Endodermal cell (in vitro differentiated cells): ENCODE data around the gene COL1A1. TPM values are rescaled to one million over a fixed set of nuclear protein-coding genes. Genes with fewer than 3 reads are reported as not detected.

Experiments used
- DNase-seq: peaks from one replicate; pipeline ENCODE4 v3.0.0-alpha.2; 2017
- H3K27ac ChIP-seq: 2 replicates; pipeline ENCODE4 v1.5.1; 2013; ENCODE audit warnings: mild to moderate bottlenecking, low read depth, low read length, moderate library complexity
- H3K27me3 ChIP-seq: 2 replicates; pipeline ENCODE4 v1.6.1; 2013; ENCODE audit warnings: mild to moderate bottlenecking, low read length, moderate library complexity; ENCODE audit not compliant: insufficient read depth, control insufficient read depth, poor library complexity, severe bottlenecking
- H3K36me3 ChIP-seq: 2 replicates; pipeline ENCODE4 v1.7.0; 2013; ENCODE audit warnings: mild to moderate bottlenecking, low read length, moderate library complexity; ENCODE audit not compliant: control insufficient read depth, insufficient read depth
- H3K4me1 ChIP-seq: one replicate; pipeline ENCODE4 v1.7.0; 2013; ENCODE audit warnings: low read length; ENCODE audit not compliant: control insufficient read depth, insufficient read depth
- H3K4me3 ChIP-seq: 2 replicates; pipeline ENCODE4 v1.5.1; 2013; ENCODE audit warnings: mild to moderate bottlenecking, low read length, moderate library complexity
- H3K9ac ChIP-seq: 2 replicates; pipeline ENCODE4 v1.6.1; 2013; ENCODE audit warnings: mild to moderate bottlenecking, low read length, moderate library complexity; ENCODE audit not compliant: poor library complexity, severe bottlenecking; ENCODE audit errors: extremely low read depth
- H3K9me3 ChIP-seq: 2 replicates; pipeline ENCODE4 v1.6.1; 2013; ENCODE audit warnings: mild to moderate bottlenecking, low read length, moderate library complexity; ENCODE audit not compliant: control insufficient read depth
- H3K27ac Mint-ChIP-seq: 2 replicates; pipeline ENCODE4 v1.8.0; 2020; ENCODE audit warnings: mixed read lengths
- H3K27me3 Mint-ChIP-seq: 2 replicates; pipeline ENCODE4 v1.8.0; 2021; ENCODE audit warnings: mild to moderate bottlenecking, mixed read lengths; ENCODE audit not compliant: insufficient read depth
- H3K36me3 Mint-ChIP-seq: 2 replicates; pipeline ENCODE4 v1.8.0; 2020; ENCODE audit warnings: low read depth, mixed read lengths
- H3K4me1 Mint-ChIP-seq: 2 replicates; pipeline ENCODE4 v1.8.0; 2020; ENCODE audit warnings: mixed read lengths
- H3K4me3 Mint-ChIP-seq: 2 replicates; pipeline ENCODE4 v1.8.0; 2020; ENCODE audit warnings: mild to moderate bottlenecking, moderate library complexity, mixed read lengths
- H3K9me3 Mint-ChIP-seq: 2 replicates; pipeline ENCODE4 v1.8.0; 2020; ENCODE audit warnings: mild to moderate bottlenecking, mixed read lengths
- WGBS, 2 experiments: methylation state at CpG; one replicate each; pipeline versions ENCODE4 v1.1.5 to v1.1.7; 2013; ENCODE audit warnings: missing lambda C conversion rate in 2 of 2, mixed read lengths in 1 of 2; ENCODE audit not compliant: insufficient coverage in 1 of 2, insufficient read length in 1 of 2; 5-methylcytosine and 5-hydroxymethylcytosine counted together
- total RNA-seq, 2 donors: library from RNA; stranded (reverse); fragmentation: NEBNext Ultra II Directional in 1 of 2; extraction: Animal tissue kit (Norgen Biotek cat#: 25700) in 1 of 2; gene quantifications; 2 replicates in 1 of 2; 3 replicates in 1 of 2; pipeline ENCODE4 v1.2.1, GENCODE V29; 2021
- TF ChIP-seq, protein P1 (sequence below): fragments of 200-600 bp; sonication (generic); conservative IDR thresholded peaks from 2 replicates; pipeline ENCODE4 v1.5.0; 2021; ENCODE audit warnings: antibody characterized with exemption, mild to moderate bottlenecking

Gene COL1A1
- total RNA-seq, 2 donors from 2014 or later = 62.2 to 85.6 TPM

DNA sequence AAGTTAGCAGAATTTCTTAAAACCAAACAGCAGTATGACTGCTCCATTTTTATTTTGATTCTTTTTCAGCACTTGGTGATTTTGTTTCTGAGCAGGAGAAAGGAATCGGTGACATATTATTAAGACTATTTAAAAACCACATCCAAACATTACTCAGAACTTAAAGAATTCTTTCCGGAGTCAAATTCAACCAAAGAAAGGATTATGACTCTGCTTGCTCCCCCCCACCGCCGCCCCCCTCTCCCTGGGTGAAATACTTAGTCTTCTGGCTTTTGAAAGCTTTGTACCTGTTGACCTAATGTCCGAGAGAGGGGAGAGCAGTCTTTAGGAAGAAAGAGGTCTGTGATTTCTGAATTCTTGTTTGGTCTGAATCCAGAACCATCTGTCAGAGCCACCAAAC is 17.9 kb upstream of the COL1A1 start:
- Histone ChIP-seq H3K36me3 (no peaks in the 10 kb centered on the region), H3K4me1 (peaks cover 6% of the 10 kb centered on the region)

DNA sequence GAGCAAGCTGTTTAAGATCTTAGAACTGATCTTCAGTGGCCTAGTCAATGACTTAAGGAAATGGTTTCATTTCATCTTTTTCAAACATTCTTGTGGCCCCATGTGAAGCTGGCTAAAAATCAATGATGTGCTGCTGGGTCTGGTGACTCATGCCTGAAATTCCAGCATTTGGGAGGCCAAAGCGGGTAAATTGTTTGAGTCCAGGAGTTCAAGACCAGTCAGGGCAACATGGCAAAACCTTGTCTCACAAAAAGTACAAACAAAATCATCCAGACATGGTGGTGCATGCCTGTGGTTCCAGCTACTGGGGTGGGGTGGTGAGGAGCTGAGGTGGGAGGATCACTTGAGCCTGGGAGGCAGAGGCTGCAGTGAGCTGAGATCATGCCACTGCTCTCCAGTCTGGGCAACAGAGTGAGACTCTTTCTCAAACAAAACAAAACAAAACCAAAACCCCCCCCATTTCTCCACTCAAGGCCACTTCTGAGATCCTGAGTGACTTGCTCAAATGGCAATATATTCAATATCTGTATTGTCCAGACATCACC is 17.4 kb upstream of the COL1A1 start:
- peak; percentile 58 for DNase-seq
- Mint-ChIP-seq H3K36me3 (no peaks in the 10 kb centered on the region), H3K27ac (no peak overlapping the region), H3K4me3 (no peak overlapping the region), H3K4me1 (peaks cover 33% of the 10 kb centered on the region), H3K27me3 (peaks cover 6% of the 10 kb centered on the region), H3K9me3 (peaks cover 3% of the 10 kb centered on the region)
- Histone ChIP-seq H3K27ac (peak overlapping the region; percentile 40), H3K9me3 (no peaks in the 10 kb centered on the region), H3K27me3 (no peaks in the 10 kb centered on the region), H3K4me1 (peaks cover 6% of the 10 kb centered on the region), H3K36me3 (no peaks in the 10 kb centered on the region), H3K4me3 (no peak overlapping the region), H3K9ac (no peak overlapping the region)
- WGBS, 2 experiments = 75 to 92% methylated on average over 1 of the region's 1 CpG
- TF ChIP-seq, protein P1, sequence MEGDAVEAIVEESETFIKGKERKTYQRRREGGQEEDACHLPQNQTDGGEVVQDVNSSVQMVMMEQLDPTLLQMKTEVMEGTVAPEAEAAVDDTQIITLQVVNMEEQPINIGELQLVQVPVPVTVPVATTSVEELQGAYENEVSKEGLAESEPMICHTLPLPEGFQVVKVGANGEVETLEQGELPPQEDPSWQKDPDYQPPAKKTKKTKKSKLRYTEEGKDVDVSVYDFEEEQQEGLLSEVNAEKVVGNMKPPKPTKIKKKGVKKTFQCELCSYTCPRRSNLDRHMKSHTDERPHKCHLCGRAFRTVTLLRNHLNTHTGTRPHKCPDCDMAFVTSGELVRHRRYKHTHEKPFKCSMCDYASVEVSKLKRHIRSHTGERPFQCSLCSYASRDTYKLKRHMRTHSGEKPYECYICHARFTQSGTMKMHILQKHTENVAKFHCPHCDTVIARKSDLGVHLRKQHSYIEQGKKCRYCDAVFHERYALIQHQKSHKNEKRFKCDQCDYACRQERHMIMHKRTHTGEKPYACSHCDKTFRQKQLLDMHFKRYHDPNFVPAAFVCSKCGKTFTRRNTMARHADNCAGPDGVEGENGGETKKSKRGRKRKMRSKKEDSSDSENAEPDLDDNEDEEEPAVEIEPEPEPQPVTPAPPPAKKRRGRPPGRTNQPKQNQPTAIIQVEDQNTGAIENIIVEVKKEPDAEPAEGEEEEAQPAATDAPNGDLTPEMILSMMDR = no peak

More for the DNA sequence above, 17.9 kb upstream of the COL1A1 start:
- Histone ChIP-seq H3K9ac (peak overlapping the region; percentile 26), H3K27me3 (no peaks in the 10 kb centered on the region), H3K4me3 (no peak overlapping the region), H3K9me3 (no peaks in the 10 kb centered on the region), H3K27ac (peak overlapping the region; percentile 40)
- WGBS, 2 experiments = 60 to 78% methylated on average over 2 to 5 of the region's 5 CpGs
- Mint-ChIP-seq H3K36me3 (no peaks in the 10 kb centered on the region), H3K27ac (peak overlapping the region; percentile 84), H3K4me3 (no peak overlapping the region), H3K27me3 (peaks cover 6% of the 10 kb centered on the region), H3K4me1 (peaks cover 32% of the 10 kb centered on the region), H3K9me3 (peaks cover 5% of the 10 kb centered on the region)
- peak; percentile 49 for DNase-seq
- TF ChIP-seq, protein P1 = no peak

DNA sequence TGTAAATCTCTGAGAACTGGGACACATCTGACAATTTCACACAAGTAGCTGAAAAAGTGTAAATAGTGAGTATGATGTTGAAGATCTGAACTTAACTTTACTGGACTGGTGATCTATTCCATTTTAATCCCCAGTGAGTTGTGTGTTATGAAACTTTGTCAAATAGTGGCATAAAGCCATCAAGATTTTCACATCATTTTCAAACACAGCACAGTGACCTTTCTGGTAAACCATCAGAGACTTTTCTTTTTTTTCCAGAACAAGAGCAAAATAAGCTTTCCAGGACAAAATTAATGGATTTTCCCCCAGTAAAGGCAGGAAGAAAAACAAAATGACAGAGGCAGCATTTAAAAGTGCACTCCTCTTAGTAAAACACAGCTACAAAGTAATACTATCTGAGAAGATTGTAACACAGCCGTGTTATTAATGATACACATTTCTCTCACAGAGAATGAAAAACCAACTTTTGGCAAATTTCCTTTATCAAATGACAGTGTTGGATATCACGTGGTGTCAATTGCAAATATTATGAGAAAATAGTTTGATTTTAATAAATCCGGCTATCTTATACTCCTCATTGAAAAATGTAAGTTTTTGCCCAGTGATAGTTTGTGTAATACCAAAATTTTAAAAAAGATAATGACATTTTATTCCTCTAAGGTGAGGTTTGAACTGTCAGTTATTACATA is 16.8 kb upstream of the COL1A1 start:
- peaks cover 3% of the 10 kb centered on the region for H3K27me3 Mint-ChIP-seq
- 89 to 94% methylated on average over 3 of the region's 3 CpGs for WGBS, 2 experiments
- H3K36me3 ChIP-seq = no peaks in the 10 kb centered on the region
- no peak overlapping the region for H3K4me3 ChIP-seq
- DNase-seq = no peak
- no peaks in the 10 kb centered on the region for H3K36me3 Mint-ChIP-seq
- no peak overlapping the region for H3K27ac ChIP-seq
- H3K4me3 Mint-ChIP-seq = no peak overlapping the region
- TF ChIP-seq, protein P1 = no peak
- peaks cover 6% of the 10 kb centered on the region for H3K4me1 ChIP-seq
- no peak overlapping the region for H3K27ac Mint-ChIP-seq
- no peaks in the 10 kb centered on the region for H3K9me3 ChIP-seq
- no peak overlapping the region for H3K9ac ChIP-seq
- H3K9me3 Mint-ChIP-seq = no peaks in the 10 kb centered on the region
- no peaks in the 10 kb centered on the region for H3K27me3 ChIP-seq
- peaks cover 39% of the 10 kb centered on the region for H3K4me1 Mint-ChIP-seq
